ENCODE data around the gene MAGI3.

DNA sequence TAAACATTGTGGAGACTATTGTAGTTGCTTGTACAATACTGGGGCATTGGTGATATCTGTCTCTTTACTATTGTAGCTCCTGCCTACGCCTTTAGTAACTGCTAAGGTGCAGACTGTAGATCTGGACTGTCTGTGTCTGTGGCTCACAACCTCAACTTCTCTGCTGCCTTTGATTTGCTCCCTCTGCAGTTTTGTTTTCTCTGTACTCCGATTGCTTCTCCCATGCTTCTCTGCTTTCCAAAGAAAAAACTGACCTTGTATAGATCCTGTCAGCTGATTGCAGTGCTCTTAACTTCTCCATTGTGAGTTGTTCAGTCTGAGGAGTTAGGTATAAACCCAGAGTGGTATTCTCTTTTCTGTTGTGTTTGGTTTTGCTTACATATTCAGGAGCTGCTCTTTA, 15.3 kb downstream of the MAGI3 start:
- TF ChIP-seq TCF12 (IDR thresholded peaks at IDR 0.05; ENCODE audit: low read depth), result no peak
- TF ChIP-seq, protein P1, sequence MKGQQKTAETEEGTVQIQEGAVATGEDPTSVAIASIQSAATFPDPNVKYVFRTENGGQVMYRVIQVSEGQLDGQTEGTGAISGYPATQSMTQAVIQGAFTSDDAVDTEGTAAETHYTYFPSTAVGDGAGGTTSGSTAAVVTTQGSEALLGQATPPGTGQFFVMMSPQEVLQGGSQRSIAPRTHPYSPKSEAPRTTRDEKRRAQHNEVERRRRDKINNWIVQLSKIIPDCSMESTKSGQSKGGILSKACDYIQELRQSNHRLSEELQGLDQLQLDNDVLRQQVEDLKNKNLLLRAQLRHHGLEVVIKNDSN (IDR thresholded peaks at IDR 0.05), result no peak
- no peak for TF ChIP-seq EP300 (IDR thresholded peaks at IDR 0.05; ENCODE audit: borderline replicate concordance)
- TF ChIP-seq, protein P2, sequence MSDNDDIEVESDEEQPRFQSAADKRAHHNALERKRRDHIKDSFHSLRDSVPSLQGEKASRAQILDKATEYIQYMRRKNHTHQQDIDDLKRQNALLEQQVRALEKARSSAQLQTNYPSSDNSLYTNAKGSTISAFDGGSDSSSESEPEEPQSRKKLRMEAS (IDR thresholded peaks at IDR 0.05), result no peak
- no peak for TF ChIP-seq RAD21 (IDR thresholded peaks at IDR 0.05; ENCODE audit: low read depth)
- TF ChIP-seq NFIC (IDR thresholded peaks at IDR 0.05), result no peak
- no peak for TF ChIP-seq TAF1 (IDR thresholded peaks at IDR 0.05; ENCODE audit: low read depth)
- TF ChIP-seq, protein P3, sequence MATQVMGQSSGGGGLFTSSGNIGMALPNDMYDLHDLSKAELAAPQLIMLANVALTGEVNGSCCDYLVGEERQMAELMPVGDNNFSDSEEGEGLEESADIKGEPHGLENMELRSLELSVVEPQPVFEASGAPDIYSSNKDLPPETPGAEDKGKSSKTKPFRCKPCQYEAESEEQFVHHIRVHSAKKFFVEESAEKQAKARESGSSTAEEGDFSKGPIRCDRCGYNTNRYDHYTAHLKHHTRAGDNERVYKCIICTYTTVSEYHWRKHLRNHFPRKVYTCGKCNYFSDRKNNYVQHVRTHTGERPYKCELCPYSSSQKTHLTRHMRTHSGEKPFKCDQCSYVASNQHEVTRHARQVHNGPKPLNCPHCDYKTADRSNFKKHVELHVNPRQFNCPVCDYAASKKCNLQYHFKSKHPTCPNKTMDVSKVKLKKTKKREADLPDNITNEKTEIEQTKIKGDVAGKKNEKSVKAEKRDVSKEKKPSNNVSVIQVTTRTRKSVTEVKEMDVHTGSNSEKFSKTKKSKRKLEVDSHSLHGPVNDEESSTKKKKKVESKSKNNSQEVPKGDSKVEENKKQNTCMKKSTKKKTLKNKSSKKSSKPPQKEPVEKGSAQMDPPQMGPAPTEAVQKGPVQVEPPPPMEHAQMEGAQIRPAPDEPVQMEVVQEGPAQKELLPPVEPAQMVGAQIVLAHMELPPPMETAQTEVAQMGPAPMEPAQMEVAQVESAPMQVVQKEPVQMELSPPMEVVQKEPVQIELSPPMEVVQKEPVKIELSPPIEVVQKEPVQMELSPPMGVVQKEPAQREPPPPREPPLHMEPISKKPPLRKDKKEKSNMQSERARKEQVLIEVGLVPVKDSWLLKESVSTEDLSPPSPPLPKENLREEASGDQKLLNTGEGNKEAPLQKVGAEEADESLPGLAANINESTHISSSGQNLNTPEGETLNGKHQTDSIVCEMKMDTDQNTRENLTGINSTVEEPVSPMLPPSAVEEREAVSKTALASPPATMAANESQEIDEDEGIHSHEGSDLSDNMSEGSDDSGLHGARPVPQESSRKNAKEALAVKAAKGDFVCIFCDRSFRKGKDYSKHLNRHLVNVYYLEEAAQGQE (IDR thresholded peaks at IDR 0.05; ENCODE audit: low read depth), result no peak
- TF ChIP-seq EGR1 (IDR thresholded peaks at IDR 0.05), result no peak
- no peak for TF ChIP-seq CEBPB (IDR thresholded peaks at IDR 0.05)
- TF ChIP-seq CREB1 (IDR thresholded peaks at IDR 0.05; ENCODE audit: low read depth), result no peak
- no peak for TF ChIP-seq FOXM1 (IDR thresholded peaks at IDR 0.05; ENCODE audit: borderline replicate concordance, low read depth)

Measured in Ishikawa (cell line).